ENCODE results near the gene FBLN2. TPM values are rescaled to one million over a fixed set of nuclear protein-coding genes. Genes with fewer than 3 reads are reported as not detected.
"Not testable (repeated sequence)": the region's sequence is repeated elsewhere in the genome, so short reads cannot be mapped to it uniquely, and the experiment has no call there.

Gene FBLN2
- total and polyA plus RNA-seq, 2 of the 4 experiments (the other 2 are of a cell fraction), result 11.8 to 60.8 TPM

DNA sequence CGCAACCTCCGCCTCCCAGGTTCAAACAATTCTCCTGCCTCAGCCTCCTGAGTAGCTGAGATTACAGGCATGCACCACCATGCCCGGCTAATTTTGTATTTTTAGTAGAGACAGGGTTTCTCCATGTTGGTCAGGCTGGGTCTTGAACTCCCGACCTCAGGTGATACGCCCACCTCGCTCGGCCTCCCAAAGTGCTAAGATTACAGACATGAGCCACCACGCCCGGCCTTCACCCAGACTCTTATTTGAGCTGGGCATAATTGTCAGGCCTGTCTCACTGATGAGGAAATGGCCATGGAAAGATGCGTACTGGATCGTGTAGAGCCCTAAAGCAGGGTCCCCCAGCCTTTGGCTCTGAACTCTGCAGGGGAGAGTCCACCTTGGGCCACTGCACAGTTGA is 49.7 kb upstream of the FBLN2 start:
- H4K20me1 ChIP-seq (ENCODE audit: insufficient read depth, low read length); dilution Hi-C loops (cut with HindIII; ENCODE audit: low sequenced_read_pairs, unreplicated experiment); H3K9me3 ChIP-seq (ENCODE audit: control insufficient read depth, insufficient read depth, low read length); POLR2A ChIA-PET (ENCODE audit: unreplicated experiment); H3K4me1 ChIP-seq (ENCODE audit: control insufficient read depth, insufficient read depth, low read length); H4K5ac ChIP-seq (ENCODE audit: low read depth, low read length); DNase-seq; H3K56ac ChIP-seq (ENCODE audit: extremely low read depth, insufficient read depth, low read length); H2AK9ac ChIP-seq (replicated peaks; ENCODE audit: low read depth, low read length, poor library complexity); H2BK20ac ChIP-seq (ENCODE audit: low read depth, low read length); H3K79me1 ChIP-seq (ENCODE audit: low read depth in 1 of 2, low read length in 2 of 2); BruUV-seq (replicated peaks); H3K14ac ChIP-seq (replicated peaks; ENCODE audit: low read depth, low read length); ATAC-seq (ENCODE audit: low read depth); H3K9me1 ChIP-seq (ENCODE audit: insufficient read depth, low read length); H3K36me3 ChIP-seq (ENCODE audit: control insufficient read depth, insufficient read depth, low read length); H3K18ac ChIP-seq (ENCODE audit: low read depth, low read length); H3K27me3 ChIP-seq (ENCODE audit: control insufficient read depth, insufficient read depth, low read length); H3K27ac ChIP-seq (ENCODE audit: insufficient read depth, low read length); H4K91ac ChIP-seq (ENCODE audit: insufficient read depth, low read depth, low read length); H3K4me2 ChIP-seq (ENCODE audit: low read depth, low read length); H3K4me3 ChIP-seq (ENCODE audit: insufficient read depth, low read depth, low read length); H2BK5ac ChIP-seq (ENCODE audit: low read depth, low read length, poor library complexity, severe bottlenecking); H4K8ac ChIP-seq (ENCODE audit: low read depth in 2 of 2, low read length in 2 of 2); H2AFZ ChIP-seq (replicated peaks; ENCODE audit: low read length, poor library complexity); H2BK15ac ChIP-seq (ENCODE audit: low read depth, low read length); H3K4ac ChIP-seq (ENCODE audit: low read depth, low read length); H2AK5ac ChIP-seq (ENCODE audit: low read depth, low read length); intact Hi-C loops (cut with micrococcal nuclease); H3K23ac ChIP-seq (ENCODE audit: low read depth, low read length); H2BK120ac ChIP-seq (ENCODE audit: low read depth, low read length); H3K9ac ChIP-seq (ENCODE audit: low read depth, low read length): not testable (repeated sequence)
- CTCF ChIA-PET, result interaction anchor here (1.3 to 3.7 kb wide), 2 partner anchors 136 to 149 kb away, joined by 3 to 34 read pairs; no protein-coding TSS in a partner anchor
- WGBS, 2 experiments (ENCODE audit: extremely low coverage in 2 of 2, insufficient read length in 1 of 2), result 78% methylated on average over 4 of the region's 11 CpGs; no CpG with 5 or more reads in 1 of the 2 experiments
- in situ Hi-C loops (cut with MboI; ENCODE audit: low sequenced_read_pairs), result loop anchor here (5.0 to 25.0 kb wide), 3 partner anchors 148 to 613 kb away; partner anchors contain the start of genes CHCHD4 and WNT7A

Data from IMR-90 (cell line).